NCI-H2227 treated with DMSO at 0.1 percent for 48 hours (cell line): ENCODE measurements around the gene PCDHAC2.
A peak's percentile ranks its signal among the peaks of the same experiment; 100 is the strongest.

Experiments used
- DNase-seq: peaks from one replicate; lab custom pipeline; 2025; lab: John Stamatoyannopoulos, UW

PCDHAC2 gene, protein sequence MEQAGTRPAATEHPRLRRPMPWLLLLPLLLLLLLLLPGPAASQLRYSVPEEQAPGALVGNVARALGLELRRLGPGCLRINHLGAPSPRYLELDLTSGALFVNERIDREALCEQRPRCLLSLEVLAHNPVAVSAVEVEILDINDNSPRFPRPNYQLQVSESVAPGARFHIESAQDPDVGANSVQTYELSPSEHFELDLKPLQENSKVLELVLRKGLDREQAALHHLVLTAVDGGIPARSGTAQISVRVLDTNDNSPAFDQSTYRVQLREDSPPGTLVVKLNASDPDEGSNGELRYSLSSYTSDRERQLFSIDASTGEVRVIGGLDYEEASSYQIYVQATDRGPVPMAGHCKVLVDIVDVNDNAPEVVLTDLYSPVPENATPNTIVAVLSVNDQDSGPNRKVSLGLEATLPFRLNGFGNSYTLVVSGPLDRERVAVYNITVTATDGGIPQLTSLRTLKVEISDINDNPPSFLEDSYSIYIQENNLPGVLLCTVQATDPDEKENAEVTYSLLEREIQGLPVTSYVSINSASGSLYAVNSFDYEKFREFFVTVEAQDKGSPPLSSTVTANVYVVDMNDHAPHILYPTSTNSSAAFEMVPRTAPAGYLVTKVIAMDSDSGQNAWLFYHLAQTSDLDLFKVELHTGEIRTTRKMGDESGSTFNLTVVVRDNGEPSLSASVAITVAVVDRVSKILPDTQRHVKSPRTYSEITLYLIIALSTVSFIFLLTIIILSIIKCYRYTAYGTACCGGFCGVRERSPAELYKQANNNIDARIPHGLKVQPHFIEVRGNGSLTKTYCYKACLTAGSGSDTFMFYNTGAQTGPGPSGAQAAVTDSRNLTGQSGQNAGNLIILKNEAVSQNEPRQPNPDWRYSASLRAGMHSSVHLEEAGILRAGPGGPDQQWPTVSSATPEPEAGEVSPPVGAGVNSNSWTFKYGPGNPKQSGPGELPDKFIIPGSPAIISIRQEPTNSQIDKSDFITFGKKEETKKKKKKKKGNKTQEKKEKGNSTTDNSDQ

DNA sequence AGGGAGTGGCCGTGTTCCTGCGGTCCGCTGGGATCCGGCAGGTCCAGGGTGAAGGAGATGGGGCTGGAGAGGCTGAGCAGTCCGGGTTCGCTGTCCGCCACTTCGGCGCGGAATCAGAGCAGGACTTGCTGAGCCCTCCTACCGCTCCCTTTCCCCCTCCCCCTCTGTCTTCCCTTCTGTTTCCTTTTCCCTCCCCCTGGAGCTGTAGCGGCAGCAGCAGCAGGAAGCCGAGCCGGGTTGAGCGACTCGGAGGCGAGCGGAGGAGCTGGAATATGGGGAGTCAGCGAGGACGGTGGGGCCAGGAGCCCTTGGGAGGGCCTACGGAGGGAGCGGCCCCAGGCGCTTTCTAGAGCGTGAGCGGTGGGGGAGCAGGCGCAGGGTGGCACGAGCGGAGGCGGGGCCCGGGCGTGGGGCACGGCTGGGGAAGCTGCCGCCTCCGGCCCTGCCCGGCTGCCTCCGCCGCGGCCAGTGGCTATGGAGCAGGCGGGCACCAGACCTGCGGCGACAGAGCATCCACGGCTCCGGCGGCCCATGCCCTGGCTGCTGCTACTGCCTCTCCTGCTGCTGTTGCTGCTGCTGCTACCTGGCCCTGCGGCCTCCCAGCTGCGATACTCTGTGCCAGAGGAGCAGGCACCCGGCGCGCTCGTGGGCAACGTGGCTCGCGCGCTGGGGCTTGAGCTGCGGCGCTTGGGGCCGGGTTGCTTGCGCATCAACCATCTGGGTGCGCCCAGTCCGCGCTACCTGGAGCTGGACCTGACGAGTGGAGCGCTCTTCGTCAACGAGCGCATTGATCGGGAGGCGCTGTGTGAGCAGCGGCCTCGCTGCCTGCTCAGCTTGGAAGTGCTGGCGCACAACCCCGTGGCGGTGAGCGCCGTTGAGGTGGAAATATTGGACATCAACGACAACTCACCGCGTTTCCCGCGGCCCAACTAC is at the start of gene PCDHAC2:
TSS of gene PCDHAC2 (plus strand) at position 184 of the 933 bp plus-strand sequence. CDS start at position 475, 291 bp downstream.
- peak; percentile 68 for DNase-seq

DNA sequence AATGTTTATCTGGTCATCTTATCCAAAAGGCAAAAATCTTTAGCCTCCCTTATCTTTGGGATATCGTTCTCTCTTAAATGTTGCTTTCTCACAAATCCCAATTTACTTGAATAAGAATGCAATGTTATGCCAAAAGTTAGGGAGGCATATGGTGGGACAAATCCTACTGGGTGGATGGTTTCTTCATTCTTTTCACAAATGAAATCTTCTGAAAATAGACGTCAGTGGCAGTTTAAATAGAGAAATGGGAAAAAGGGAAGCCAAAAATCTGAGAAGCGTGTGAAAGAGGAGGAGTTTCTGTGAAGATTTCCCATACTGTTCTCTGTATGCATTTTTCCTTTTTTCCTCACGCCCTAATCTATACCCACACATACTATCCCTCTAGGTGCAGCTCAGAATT is 42.7 kb upstream of the PCDHAC2 start:
- DNase-seq = no peak

DNA sequence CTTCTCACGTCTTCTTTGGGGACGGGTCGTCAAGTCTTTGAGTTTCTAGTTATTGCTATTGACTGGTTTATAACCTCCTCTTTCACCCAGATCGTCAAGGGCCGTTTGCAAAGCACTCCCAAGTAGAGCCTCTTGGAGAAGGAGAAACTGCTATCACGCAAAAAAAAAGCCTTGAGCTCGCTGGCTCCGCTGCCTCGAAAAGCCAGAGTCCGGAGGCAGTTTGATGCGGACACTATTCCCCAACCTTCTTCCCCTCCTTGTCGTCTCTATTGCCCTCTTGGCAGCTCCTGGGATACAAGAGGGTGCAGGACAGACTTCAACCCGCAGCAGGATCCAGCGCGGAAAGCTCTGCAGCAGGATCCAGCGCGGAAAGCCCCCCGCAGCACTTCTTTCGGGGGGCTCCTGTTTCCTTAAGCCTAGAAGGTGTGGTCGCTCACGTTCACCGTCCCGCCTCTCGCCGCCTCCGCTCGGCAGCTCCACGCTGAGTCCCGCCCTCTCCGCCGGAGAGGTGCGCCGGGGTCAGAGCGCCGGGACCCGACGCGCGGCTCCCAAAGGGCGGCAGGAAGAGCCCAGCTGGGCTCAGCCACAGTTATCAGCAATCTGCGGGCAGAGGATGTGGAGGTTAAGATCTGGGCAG is 40.4 kb upstream of the PCDHAC2 start, which contains the start of gene PCDHAC1:
TSS of gene PCDHAC1 (plus strand) at position 494 of the 637 bp plus-strand sequence. CDS start 594 bp downstream, outside the sequence.
- DNase-seq = peak; percentile 5

DNA sequence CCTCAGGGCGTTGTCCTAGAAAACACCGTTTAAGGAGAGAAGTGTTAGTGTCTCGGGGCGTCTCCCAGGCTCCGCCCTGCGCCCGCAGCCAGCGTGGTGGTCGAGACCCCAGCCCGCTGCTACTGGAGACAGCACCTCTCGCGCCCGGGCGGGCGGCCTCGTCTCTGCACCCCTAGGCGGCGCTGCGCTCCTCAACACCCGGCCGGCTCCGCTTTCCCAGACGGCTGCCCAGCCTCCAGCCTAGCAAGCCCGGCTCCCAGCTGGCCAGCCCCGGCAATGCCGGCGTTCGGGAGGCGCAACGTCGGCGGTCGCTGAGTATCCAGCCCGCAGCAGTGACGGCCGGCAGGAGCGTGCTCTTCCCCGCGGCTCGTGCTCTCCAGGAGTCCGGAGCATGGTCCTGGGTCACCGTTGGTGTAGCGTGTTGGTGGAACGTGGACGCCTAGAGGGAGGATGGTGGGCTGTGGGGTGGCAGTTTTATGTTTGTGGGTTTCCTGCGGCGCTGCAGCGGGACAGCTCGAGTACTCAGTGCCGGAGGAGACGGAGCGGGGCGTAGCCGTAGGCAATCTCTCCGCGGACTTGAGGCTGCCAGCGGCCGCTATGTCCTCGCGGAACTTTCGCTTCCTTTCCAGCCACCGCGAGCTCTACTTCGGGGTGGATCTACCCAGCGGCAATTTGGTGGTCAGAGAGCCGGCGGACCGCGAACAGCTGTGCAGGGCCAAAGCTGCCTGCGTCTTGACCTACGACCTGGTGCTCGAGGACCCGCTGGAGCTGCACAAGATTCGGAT is 39.6 kb upstream of the PCDHAC2 start:
- DNase-seq = peak; percentile 85

DNA sequence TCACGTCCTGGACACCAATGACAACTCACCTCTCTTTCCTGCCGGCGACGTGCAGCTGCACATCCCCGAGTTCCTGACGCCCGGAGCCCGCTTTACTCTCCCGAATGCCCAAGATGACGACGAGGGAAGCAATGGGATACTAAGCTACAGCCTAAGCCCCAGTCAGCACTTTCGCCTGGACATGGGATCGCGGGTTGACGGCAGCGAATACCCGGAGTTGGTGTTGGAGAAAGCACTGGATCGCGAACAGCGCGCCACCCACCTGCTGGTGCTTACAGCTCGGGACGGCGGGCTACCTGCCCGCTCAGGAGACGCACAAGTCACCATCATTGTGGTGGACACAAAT is 39.1 kb upstream of the PCDHAC2 start:
- DNase-seq = no peak

DNA sequence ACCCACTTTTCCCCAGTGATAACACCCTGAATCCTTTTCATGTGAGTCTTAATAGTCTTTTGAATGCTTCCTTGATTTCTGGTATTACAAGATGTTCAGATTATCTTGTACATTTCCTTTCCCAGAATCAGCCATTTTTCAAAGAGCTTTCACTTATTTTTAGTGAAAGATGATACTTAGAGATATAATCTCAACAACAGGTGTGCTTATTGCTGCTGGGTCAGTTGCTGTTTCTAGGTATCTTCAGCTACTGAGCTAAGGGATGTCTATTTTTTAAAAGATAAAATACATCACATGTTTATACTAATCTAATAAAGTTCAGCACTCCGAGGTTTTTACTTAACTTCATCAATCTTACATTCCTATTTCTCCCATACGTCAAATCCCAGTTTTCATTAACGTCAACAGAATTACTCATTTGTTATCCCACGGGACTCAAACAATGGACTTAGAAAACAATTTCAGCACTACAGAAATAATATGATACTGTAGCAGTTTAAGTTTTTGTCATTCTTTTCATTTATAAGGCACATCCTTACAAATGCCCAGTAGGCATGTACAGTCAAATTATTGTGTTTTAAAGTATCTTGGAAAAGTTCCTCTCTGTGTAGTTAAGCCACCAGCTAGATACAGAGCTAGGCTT is 31.2 kb upstream of the PCDHAC2 start:
- DNase-seq = no peak

DNA sequence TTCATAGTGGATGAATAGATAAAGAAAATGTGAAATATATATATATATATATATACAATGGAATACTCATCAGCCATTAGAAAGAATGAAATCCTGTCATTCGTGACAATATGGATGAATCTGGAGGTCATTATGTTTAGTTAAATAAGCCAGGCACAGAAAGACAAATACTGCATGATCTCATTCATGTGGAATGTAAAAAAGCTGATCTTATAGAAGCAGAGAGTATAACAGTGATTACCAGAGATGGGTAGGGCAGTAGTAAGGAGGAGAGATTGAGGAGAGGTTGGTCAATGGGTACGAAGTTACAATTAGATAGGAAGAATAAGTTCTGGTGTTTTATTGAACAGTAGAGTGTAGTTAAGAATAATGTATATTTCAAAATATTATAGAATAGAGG is 19.7 kb upstream of the PCDHAC2 start:
- no peak for DNase-seq

DNA sequence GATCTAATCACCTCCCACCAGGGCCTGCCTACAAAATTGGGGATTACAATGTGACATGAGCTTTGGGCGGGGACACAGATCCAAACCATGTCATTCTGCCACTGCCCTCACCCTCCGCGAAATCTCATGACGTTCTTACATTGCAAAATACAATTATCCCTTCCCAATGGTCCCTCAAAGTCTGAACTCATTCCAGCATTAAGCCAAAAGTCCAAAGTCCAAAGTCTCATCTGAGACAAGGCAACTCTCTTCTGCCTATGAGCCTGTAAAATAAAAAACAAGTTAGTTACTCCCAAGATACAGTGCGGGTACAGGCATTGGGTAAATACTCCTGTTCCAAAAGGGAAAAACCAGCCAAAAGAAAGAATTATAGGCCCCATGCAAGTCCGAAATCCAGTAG is 14.6 kb upstream of the PCDHAC2 start:
- DNase-seq = no peak

DNA sequence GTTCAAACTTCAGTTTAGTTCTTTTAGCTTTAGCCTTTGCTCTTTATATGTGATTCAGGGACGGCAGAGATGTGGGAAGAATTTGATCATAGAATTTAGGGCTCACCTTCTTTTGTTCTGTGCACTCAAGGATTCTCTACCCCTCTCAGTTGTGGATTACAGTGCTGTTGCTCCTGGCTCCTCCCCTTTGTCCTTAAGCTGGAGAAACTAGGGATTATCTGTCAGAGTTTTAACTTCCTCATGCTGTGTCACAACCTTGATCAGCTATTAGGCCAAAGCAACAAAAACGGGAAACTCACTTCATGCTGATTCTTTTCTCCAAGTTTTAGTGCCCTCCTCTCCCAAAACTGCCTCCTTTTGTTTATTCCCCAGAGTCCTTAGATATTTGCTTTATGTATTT is 13.0 kb upstream of the PCDHAC2 start:
- no peak for DNase-seq

DNA sequence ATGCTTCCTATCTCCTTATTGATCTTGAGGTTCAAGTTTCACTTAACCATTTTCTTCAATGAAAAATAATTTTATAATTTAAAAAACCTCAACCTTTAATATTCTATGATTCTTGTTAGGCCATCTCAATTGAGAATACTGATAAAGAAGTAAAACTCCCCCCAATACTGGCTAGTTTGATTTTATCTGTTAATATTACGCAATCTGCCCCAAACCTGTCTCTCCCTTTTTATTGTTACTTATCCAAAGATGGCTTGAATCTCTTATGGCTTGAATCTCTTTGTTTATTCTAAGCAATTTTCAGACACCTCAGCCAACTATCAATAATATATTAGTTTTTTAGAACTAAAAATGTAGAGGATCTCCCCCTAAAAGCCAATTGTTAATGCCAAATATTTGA is 4.1 kb upstream of the PCDHAC2 start:
- DNase-seq = no peak

DNA sequence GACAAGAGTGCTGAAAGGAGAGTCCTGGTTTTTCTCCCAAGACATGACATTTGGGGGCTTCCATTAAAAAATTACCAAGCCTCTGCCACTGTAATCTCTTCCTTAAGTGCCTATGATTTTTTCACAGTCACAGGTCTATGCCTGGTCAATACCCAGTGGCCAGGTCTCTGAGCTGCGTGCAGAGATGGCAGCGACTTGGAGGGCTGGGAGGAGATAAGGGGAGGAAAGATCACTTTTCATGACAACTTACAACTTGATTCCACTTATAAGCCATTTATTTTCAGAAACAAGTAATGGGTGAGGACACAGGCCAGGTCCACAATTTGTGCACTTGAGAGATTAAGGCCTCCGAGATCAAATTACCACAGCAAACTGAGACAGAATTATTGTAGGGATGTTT is 1.9 kb upstream of the PCDHAC2 start:
- DNase-seq = no peak

DNA sequence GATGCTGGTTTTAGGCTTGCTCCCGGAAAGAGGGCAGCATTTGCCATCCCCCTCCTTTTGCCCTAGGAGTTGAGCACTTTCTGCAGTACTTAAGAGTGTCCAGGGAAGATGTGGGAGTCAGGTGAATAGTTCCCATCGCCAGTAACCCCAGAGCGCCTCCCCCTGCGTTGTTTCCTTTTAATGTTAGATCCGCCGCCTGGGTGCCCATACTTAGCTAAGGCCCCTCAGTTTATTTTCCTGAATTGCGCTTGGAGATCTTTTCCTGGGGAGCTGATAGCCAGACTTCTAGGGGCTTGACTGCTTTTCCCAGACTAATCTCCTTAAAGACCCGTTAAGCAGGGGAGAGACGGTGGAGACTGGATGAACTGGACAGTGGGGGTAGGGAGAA is 377 bp upstream of the PCDHAC2 start:
- DNase-seq = no peak

DNA sequence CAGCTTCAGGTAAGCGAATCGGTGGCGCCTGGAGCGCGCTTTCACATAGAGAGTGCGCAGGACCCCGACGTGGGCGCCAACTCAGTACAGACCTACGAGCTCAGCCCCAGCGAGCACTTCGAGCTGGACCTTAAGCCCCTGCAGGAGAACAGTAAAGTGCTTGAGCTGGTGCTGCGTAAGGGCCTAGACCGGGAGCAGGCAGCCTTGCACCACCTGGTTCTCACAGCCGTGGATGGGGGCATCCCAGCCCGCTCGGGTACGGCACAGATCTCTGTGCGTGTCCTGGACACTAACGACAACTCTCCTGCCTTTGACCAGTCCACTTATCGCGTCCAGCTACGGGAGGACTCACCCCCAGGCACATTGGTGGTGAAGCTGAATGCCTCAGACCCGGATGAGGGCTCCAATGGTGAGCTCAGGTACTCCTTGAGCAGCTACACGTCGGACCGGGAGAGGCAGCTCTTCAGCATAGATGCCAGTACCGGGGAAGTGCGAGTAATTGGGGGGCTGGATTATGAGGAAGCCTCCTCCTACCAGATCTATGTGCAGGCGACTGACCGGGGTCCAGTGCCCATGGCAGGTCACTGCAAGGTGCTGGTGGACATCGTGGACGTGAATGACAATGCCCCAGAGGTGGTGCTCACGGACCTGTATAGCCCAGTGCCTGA is 1.1 kb downstream of the PCDHAC2 start:
- DNase-seq = peak; percentile 7

DNA sequence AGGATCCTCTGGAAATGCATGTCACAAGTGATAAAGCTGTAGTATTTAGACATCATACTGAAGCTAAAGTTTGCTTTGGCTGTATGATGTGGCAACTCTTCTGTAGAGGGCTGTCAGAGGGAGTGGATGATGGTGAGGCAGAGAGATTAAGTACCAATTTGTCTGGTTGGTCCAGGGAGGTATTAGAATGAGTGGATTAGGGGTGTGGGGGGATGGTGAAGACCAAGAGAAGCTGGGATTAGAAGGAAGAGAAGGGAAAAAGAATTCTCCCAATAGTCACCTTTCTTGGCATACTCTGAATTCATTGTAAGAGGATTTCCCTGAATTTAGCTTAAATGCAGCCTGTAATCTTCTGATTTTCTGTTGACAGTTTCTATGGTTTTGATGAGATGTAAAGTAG is 3.6 kb downstream of the PCDHAC2 start:
- no peak for DNase-seq

DNA sequence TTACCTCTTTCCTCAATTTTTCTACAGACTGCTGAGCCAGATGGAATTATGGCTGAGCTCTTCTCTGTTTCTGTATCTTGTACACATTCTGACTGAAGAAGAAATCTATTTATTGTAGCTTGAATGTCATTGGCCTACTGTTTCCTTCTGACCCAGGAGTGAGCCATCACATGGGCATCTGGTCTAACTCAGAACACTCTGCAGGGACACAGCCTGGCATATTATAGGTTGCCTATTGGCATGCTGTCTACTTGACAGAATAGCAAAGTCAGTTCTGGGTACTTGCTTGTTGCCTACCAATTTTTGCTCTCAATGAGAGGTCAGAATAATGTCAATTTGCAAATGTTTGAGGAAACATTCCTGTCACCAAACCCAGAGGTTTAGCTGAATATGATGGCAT is 7.3 kb downstream of the PCDHAC2 start:
- no peak for DNase-seq

DNA sequence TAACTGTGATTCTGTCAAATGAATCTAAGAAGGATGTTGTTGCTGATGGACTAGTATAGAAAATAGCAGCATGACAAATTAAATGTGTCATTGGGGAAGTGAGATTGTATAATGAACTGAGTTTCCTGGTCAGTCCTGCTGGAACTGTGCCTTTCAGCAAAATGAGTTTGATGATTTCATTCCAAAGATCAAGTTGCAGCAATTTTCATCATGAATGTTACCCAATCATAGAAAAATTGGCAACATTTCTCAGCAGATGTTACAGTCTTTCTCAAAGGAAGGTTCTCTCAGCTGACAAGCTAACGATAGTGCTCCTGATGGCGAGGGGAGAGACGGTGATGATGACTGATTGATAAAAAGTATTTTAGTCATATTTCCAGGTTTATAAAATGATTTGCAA is 10.7 kb downstream of the PCDHAC2 start:
- no peak for DNase-seq

DNA sequence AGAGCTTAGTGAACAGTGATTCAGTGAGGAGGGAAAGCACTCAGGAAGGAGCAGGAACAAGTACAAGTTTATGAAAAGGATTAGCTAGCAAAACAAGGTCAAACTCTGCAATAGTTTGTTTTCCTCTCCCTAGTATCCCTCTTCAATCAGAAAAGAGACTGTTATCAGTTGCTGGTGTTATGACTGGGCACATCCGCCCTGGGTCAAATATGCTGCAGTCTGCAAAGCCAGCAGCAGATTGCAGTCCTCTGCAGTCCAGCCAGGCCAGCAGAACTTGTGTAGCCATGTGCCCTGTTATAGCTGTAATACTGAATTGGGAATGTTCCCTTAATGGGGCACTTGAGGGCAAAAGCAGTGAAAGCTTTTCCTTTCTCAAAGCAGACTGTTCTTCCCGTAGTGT is 12.0 kb downstream of the PCDHAC2 start:
- DNase-seq = no peak

DNA sequence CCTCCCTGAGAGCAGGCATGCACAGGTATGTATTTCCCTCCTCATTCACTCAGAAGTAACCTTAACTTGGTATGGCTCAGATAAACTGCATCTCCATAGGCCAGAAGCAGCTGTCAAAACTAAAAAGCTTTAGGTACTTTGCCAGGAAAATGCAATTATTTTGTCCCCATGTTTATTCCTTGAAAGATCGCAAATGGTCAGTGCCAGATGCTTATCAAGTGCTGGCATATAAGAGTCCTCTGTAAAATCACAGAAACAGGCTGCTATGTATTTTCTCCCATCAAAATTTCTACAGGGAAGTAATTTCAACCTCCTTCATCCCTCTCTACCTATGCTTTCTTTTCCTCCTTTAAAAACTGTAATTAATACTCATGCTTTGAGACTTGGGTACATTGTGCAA is 12.7 kb downstream of the PCDHAC2 start:
- DNase-seq = no peak

DNA sequence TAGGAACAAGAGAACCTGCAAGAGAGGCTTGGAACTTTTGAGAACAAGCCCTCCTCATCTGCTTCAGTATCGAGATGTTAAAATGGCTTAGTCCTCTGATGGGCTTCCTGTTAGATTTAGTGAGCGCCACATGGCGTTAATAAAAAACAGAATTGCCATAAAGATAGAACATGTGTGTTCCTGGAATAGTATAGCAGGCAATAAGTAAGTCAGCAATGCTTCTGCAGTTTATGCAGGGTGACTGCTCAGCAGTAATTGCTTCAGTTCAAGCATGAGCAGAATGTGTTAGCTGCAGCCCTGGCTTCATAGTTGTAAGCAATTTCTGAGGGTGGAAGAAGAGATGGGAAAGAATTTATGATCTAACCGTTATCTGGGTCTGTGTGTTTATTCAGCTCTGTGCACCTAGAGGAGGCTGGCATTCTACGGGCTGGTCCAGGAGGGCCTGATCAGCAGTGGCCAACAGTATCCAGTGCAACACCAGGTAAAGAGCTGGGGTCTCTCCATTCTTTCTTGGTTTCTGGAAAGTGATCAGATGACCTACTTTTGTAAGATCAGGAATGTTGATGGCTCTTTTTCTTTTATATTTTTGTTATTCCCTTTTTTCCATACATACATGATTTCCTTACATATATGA is 15.9 kb downstream of the PCDHAC2 start:
- no peak for DNase-seq
